ENCODE data around the gene ERMP1. TPM values are rescaled to one million over a fixed set of nuclear protein-coding genes. Genes with fewer than 3 reads are reported as not detected.

The ERMP1 gene
- total and polyA plus RNA-seq, 2 donors (not counting 3 experiments of a cell fraction or from before 2014, with no cell fraction given), result 9.7 to 16.6 TPM

- no peak for FAIRE-seq
Measured at GRCh38 chr9:5876026-5876425, 43.1 kb upstream of the ERMP1 start.

More at GRCh38 chr9:5876026-5876425, 43.1 kb upstream of the ERMP1 start:
- TF ChIP-seq MYC (IDR thresholded peaks at IDR 0.05; ENCODE audit: low read depth, low read length) (no peak), EZH2 (IDR thresholded peaks at IDR 0.05; ENCODE audit: borderline replicate concordance, low read depth, low read length, severe bottlenecking) (no peak), POLR2A (IDR thresholded peaks at IDR 0.05; ENCODE audit: low read depth, low read length) (no peak), FOS (IDR thresholded peaks at IDR 0.05; ENCODE audit: borderline replicate concordance, insufficient read depth, low read length) (no peak), MAX (IDR thresholded peaks at IDR 0.05; ENCODE audit: insufficient read depth, insufficient read length) (no peak), JUN (IDR thresholded peaks at IDR 0.05; ENCODE audit: borderline replicate concordance, insufficient read depth, insufficient read length, low read depth) (no peak), POLR2AphosphoS5 (IDR thresholded peaks at IDR 0.05; ENCODE audit: insufficient read depth, low read depth, low read length) (no peak), GATA2 (IDR thresholded peaks at IDR 0.05; ENCODE audit: insufficient read depth, insufficient read length, low read depth, low read length) (no peak)
- TF ChIP-seq, protein P1, sequence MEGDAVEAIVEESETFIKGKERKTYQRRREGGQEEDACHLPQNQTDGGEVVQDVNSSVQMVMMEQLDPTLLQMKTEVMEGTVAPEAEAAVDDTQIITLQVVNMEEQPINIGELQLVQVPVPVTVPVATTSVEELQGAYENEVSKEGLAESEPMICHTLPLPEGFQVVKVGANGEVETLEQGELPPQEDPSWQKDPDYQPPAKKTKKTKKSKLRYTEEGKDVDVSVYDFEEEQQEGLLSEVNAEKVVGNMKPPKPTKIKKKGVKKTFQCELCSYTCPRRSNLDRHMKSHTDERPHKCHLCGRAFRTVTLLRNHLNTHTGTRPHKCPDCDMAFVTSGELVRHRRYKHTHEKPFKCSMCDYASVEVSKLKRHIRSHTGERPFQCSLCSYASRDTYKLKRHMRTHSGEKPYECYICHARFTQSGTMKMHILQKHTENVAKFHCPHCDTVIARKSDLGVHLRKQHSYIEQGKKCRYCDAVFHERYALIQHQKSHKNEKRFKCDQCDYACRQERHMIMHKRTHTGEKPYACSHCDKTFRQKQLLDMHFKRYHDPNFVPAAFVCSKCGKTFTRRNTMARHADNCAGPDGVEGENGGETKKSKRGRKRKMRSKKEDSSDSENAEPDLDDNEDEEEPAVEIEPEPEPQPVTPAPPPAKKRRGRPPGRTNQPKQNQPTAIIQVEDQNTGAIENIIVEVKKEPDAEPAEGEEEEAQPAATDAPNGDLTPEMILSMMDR (IDR thresholded peaks at IDR 0.05; ENCODE audit: extremely low read depth in 1 of 2, insufficient read depth in 1 of 2, low read depth in 1 of 2, low read length in 2 of 2), result no peak
- Histone ChIP-seq H3K9me1 (replicated peaks; ENCODE audit: control insufficient read depth, extremely low read depth, insufficient read depth, low read length) (no peaks in the 10 kb centered on the region), H3K79me2 (ENCODE audit: control insufficient read depth, insufficient read depth, low read length) (no peaks in the 10 kb centered on the region), H3K4me1 (ENCODE audit: control insufficient read depth, extremely low read depth, insufficient read depth, low read length) (peaks cover 4% of the 10 kb centered on the region), H3K4me2 (ENCODE audit: insufficient read depth, low read length) (no peak overlapping the region), H3K4me3 (replicated peaks in 1 of 3; ENCODE audit: insufficient read depth in 1 of 3, low read depth in 1 of 3, low read length in 3 of 3) (no peak overlapping the region), H3K9me3 (replicated peaks; ENCODE audit: control insufficient read depth, insufficient read depth, low read length) (no peaks in the 10 kb centered on the region), H3K27ac (ENCODE audit: insufficient read depth, low read depth, low read length) (no peak overlapping the region), H3K27me3 (ENCODE audit: control insufficient read depth in 2 of 2, insufficient read depth in 2 of 2, low read length in 2 of 2) (no peaks in the 10 kb centered on the region), H3K9ac (replicated peaks; ENCODE audit: extremely low read depth, insufficient read depth, low read length) (no peak overlapping the region), H3K36me3 (ENCODE audit: control insufficient read depth in 2 of 2, extremely low read depth in 1 of 2, insufficient read depth in 2 of 2, low read length in 2 of 2) (no peaks in the 10 kb centered on the region), H2AFZ (ENCODE audit: low read depth, low read length) (no peak overlapping the region), H4K20me1 (replicated peaks; ENCODE audit: control insufficient read depth, extremely low read depth, insufficient read depth, low read length) (no peaks in the 10 kb centered on the region)
- no TSS peak for BruUV-seq (replicated peaks)
- CTCF ChIA-PET, result interaction anchor here (1.5 to 1.6 kb wide), 2 partner anchors 10 to 43 kb away, joined by 7 read pairs; partner anchors contain the start of gene ERMP1
- no peak for DNase-seq (ENCODE audit: low read depth, low spot score)
- POLR2A ChIA-PET, result no interaction called here
- intact Hi-C loops (cut with micrococcal nuclease) (no loop called here), dilution Hi-C loops (cut with MboI; ENCODE audit: extremely low pct_ligation_motif_present, low sequenced_read_pairs) (no loop called here)

All from endothelial cell of umbilical vein (primary cell).